NOMO-1 (cell line): ENCODE measurements around the gene FBXO27.
"Not testable (repeated sequence)": the region's sequence is repeated elsewhere in the genome, so short reads cannot be mapped to it uniquely, and the experiment has no call there.

Experiments used
- DNase-seq, 2 experiments: peaks; one replicate each; lab custom pipeline; 2025; ENCODE audit not compliant: unreplicated experiment in 2 of 2; lab: John Stamatoyannopoulos, UW

FBXO27 gene

DNA sequence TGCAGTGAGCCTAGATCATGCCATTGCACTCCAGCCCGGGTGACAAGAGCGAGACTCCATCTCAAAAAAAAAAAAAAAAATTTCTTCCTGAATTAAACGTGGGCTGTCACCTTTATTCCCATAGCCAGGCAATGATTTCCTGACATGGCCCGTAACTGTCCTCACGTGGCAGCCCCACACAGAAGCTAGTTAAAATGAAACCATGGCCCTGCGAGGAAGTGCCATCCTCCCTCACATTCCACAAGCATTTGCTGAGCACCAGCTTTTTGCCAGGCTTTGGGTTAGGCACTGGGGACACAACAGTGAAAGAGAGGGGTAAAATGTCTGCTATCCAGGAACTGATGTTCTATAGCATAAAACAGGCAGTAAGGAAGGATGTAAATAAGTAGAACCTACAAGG, 13.2 kb upstream of the FBXO27 start:
- DNase-seq: no peak

DNA sequence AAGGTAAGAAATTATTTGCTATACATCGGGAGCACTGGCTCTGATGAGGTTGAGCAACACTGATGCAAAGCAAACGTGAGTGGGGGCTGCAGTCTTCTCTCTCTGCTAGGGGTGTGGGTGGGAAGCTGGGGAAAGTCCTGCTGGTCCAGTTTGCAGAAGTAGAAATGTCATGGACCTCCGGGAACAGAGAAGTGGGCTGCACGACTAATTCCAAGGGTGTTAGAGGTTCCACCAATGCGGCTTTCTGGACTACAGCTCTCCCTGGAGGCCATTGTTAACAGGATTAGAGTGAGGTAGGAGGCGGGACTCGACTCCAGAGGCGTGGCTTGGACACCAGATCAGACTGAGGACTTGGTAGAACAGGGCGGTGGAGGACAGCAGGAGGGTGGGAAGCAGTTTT, 5.7 kb upstream of the FBXO27 start:
- peak; percentile 15 to 17 for DNase-seq

DNA sequence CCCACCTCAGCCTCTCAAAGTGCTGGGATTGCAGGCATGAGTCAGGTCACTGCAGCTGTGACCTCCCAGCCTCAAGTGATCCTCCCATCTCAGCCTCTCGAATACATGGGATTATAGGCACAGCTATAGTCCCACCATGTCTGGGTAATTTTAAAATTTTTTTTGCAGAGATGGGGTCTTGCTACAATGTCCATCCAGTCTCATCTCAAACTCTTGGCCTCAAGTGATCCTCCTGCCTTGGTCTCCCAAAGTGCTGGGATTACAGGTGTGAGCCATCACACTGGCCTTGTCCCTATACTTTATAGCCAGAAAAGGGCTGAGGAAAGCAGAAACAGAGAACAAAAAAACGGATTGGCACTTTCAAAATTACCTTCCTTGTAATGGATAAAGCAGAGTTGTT, 4.8 kb upstream of the FBXO27 start:
- DNase-seq: no peak

DNA sequence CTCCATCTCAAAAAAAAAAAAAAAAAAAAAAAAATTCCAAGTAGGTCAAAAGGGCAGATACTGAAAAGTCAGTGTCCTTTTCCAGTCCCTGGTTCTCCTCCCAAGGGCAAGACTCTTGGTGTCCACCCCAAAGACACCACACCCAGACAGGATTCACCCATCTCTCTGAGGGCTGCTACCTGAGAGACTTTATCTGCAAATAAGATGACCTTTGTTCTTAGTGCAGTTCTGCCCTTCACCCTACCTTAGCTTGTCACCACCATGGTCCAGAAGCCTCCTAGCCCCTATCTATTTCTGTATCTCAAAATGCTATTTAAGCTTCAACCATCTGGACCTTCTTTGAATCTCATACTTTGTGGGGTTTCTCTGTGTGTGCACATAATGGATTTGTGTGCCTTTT, 4.2 kb upstream of the FBXO27 start:
- DNase-seq: no peak

DNA sequence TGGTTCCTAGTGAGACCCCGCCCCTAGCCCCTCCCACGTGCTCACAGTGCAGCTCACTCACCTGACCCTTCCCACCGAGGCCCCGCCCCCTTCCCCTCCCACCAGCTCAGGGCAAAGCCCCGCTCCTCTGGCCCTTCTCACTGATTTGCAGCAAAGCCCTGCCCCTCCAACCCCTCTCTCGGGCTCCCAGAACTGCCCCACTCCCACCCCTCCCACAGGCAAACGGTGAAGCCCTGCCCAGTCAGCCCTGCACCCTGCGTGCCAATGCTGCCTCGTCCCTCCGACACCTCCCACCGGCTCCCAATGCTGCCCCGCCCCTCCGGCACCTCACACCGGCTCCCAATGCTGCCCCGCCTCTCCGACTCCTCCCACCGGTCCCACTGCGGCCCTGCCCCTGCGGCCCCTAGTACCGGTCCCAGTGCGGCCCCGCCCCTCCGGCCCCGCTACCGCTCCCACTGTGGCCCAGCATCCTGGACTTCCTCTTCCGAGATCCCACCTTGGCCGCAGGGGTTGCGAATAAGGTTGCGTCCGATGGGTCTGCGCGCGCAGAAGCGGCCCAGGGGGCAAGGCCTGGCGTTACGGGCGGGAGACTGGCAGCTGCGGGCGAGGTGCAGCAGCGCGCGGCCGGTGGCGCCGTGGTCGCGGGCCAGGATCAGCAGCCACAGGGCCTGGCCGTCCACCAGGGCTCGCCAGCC, 834 bp downstream of the FBXO27 start:
- DNase-seq: peak; percentile 95 to 97

DNA sequence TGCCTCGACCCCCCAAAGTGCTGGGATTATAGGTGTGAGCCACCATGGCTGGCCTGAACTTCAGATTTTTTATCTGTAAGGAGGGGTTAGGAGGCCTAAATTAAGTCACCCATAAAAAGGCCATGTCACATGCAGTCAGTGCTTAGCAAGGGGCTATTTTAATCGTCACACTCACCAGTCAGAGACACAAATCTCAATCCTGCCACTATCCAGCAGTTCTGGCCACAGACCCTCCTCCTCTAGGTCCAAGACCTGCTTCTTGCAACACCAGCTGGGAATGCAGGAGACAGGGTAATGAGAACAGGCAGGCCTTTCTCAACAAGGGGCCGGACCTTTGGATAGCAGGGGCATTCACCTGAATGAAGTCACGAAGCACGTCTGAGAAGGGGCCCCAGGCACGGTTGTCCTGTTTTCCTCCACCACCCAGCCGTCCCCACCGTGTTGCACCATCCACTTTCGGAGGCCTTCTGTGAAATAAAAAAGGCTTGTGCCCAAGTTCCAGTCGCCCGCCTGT, 1.4 kb downstream of the FBXO27 start:
- DNase-seq: no peak

DNA sequence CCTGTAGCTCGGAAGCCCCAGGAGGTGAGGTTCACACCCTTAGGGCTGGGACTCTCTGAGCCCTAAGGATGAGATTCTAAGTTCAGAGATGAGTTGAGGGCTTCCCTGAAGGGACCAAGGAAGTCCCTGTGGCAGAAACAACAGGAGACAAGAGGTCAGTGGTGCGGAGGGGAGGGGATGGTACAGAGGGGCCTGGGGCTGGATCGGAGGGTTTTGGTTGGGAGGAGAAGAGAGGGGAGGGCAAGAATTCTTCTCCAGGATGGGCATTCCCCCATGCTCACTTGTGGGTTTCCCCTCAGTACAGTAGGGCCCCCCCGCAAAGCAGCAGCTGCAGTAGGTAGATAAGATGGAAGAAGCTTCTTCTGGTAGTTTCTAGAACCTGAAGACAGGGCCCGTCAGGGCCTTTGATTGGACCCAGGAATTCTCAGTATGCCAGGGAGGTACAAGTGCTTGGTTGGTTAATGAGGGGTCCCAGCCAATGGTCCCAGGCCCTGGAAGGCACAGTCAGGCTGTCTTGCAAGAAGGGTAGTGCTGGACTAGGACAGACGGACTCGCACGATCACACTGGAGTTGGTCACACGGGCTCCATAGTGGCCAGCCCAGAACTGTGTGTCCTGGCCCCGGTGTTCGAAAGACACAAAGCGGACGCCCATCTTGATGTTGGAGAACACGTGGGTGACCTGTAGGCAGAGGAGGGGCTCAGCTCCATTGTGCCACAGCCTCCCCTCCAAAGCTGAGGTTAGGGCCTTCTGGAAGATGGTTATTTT, 7.3 kb downstream of the FBXO27 start:
- DNase-seq: no peak

DNA sequence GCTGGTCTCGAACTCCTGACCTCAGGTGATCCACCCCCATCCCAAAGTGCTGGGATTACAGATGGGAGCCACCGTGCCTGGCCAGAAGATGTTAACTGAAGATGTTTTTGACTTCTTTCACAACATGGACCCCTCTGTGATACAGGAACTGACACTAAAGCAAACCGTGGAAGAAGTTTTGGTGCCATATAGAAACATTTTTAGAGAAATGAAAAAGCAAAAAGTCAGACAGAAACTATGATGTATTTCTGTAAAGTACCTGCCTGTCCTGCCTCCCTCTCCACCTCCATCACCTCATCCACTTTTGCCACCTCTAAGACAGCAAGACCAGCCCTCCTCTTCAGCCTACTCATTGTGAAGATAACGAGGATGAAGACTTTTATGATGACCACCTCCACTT, 11.3 kb downstream of the FBXO27 start:
- DNase-seq: no peak

DNA sequence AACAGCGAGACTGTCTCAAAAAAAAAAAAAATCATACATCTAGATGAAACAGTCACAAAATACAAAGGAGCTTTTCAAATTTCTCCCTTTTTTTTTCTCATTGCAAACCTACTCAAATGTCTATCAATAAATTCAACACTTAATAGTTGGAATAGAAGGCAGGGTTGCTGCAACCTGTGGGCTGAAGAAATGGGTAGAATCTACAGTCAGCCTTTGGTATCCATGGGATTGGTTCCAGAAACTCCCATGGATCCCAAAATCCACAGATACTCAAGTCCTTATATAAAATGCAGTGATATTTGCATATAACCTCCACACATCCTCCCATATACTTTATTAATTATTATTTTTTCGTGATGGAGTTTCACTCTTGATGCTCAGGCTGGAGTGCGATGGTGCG, 14.7 kb downstream of the FBXO27 start:
- DNase-seq: no peak

DNA sequence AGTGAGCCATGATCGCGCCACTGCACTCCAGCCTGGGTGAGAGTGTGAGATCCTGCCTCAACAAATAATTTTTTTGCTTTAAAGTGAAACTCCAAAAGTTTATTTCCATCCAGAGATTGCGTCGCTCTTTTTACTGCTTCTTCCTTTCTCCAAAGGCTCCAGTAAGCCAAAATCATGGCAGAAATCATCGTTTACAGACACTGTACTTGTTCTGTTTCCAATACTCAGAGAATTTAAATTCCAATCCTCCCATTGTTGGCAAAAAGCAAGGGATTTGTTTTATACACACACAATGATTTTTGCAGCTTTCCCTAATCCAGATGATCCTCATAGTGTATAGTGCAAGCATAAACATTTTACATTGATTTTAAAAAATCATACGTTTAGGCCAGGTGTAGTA, 15.3 kb downstream of the FBXO27 start:
- DNase-seq: no peak

DNA sequence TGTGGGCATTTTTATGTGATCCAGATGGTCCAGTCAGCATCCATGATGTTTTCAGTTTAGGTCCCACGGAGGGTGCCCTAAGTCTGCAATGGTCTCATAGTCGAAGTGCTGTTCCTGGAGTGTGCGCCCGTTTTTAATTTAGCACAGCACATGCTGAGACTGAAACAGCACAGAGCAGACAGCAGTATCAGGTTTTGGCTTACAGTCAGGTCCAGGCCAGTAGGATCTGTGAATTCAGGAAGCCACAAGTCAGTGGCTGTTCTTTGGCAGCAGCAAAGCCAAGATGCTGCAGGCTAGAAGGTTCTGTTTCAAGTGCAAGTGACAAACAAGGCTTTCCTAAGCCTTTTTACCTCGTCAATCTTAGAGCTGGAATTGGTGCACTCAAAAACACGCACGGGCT, 18.3 kb downstream of the FBXO27 start:
- no peak for DNase-seq

DNA sequence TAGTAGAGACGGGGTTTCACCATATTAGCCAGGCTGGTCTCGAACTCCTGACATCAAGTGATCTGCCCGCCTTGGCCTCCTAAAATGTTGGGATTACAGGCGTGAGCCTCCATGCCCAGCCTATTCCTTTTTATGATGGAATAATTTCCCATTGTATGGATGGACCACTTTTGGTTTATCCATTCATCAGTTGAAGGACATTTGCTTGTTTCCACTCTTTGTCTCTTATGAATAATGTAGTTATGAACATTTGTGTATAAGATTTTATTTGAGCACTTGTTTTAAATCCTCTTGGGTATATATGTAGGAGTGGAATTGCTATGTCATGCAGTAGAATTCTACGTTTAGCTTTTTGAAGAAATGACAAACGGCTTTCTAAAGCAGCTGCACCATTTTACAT, 23.3 kb downstream of the FBXO27 start:
- DNase-seq: no peak

DNA sequence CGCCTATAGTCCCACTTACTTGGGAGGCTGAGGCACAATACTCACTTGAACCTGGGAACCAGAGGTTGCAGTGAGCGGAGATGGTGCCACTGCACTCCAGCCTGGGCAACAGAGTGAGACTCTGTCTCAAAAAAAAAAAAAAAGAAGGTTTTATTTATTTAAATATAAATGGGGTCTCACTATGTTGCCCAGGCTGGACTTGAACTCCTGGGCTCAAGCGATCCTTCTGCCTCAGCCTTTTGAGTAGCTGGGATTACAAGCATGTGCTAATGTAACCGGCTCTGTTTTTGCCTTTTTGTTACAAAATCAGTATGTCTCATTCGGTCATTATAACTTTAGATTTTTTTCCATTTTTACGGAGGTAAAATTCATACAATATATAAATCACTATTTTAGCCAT, 24.2 kb downstream of the FBXO27 start:
- no peak for DNase-seq

DNA sequence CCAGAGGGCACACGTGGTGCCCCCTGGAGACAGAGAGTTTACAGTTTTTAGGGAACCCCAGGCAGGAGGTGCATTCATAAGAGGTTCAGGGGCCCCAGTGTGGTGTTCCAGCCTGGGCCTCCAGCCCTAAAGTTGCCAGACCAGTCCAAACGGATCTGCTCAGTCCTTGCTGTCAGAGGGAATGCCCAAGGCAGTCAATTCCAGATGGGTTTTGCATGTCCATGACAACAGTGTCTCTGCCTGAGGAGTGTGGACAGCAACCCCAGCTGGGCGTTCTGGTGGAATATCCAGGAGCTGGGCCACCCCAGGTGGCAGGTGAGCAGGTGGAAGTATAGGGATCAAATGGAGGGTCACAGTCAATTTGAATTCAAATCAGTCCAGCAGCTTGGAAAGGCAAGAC, 25.3 kb downstream of the FBXO27 start:
- DNase-seq: no peak

DNA sequence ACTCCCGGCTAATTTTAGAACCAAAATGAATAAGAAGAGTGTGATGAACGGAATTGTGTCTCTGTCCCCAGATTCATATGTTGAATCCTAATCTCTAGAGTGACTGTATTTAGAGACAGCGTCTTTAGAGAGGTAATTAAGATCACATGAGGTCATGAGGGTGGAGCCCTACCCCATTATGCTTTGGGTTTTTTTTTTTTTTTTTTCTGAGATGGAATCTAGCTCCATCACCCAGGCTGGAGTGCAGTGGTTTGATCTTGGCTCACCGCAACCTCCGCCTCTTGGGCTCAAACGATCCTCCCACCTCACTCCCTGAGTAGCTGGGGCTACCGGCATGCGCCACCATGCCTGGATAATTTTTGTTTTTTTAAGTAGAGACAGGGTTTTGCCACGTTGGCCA, 27.9 kb downstream of the FBXO27 start:
- DNase-seq: no peak

DNA sequence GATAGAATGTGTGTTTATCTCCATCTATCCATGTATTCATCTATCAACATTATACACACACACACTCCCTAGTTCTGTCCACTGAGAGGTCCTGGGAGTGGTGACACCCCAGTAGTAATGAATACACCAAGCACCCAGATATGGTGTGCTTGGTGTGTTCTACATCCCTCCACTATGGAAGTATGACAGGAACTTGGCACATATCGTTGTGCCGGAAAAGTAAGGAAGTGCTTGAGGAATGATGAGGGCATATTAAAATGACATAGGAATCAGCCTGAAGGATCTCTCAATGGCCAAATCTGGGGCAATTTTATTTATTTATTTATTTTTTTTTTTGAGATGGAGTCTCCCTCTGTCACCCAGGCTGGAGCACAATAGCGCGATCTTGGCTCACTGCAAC, 28.6 kb downstream of the FBXO27 start:
- no peak for DNase-seq

DNA sequence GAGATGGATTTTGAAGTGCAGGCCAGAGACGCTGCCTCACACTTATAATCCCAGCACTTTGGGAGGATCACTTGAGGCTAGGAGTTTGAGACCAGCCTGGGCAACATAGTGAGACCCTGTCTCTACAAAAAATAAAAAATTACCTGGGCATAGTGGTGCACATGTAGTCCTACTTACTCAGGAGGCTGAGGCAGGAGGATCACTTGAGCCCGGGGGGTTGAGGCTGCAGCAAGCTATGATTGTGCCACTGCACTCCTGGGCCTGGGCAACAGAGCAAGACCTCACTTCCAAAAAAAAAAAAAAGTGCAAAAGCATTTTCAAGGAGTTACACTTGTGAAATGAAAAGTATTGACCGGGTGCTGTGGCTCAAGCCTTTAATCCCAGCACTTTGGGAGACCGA, 29.2 kb downstream of the FBXO27 start:
- DNase-seq: no peak

DNA sequence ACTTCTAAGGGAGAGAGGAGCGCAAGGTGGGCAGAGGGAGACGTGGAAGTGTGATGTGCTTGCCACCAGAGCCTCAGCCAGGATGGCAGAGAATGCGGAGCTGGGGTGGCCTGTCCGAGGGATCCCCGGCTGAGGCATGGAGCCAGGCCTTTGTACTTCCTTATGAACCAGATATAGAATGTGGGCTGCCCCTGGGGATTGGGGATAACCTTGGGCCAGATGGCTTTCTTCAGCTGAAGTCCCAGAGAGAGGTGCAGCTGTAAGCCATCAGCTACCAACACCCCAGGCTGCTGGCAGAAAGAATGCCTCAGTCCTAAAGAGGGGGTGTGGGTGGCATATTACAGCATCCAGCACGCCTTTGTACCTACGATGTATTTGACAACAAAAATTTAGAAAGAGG, 31.3 kb downstream of the FBXO27 start:
- no peak for DNase-seq

DNA sequence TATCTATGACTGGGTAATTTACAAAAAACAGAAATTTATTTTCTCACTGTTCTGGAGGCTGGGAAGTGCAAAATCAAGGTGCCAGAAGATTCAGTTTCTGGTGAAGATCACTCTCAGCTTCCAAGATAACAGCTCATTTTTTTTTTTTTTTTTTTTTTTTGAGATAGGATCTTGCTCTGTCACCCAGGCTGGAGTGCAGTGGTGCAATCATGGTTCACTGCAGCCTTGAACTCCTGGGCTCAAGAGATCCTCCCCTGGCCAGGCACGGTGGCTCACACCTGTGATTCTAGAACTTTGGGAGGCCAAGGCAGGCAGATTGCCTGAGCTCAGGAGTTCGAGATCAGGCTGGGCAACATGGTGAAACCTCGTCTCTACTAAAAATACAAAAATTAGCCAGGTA, 34.8 kb downstream of the FBXO27 start:
- not testable (repeated sequence) for DNase-seq

DNA sequence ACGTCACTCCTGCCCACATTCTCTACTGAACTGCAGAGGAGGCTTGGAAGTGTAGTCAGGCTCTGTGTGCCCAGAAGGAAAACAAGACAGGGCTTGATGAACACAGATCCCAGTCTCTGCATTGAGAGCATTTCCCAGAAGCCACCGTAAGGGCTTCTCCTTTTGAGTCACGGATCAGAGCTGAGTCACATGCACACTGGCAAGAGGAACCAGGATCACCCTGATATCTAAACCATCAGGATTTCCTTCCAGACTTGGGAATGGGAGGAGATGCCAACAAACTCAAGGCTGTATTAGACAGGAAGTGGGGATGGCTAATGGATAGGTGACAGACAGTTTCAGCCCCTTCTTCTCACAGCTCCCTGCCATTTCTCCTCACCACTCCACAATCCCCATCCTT, 39.1 kb downstream of the FBXO27 start:
- no peak for DNase-seq

DNA sequence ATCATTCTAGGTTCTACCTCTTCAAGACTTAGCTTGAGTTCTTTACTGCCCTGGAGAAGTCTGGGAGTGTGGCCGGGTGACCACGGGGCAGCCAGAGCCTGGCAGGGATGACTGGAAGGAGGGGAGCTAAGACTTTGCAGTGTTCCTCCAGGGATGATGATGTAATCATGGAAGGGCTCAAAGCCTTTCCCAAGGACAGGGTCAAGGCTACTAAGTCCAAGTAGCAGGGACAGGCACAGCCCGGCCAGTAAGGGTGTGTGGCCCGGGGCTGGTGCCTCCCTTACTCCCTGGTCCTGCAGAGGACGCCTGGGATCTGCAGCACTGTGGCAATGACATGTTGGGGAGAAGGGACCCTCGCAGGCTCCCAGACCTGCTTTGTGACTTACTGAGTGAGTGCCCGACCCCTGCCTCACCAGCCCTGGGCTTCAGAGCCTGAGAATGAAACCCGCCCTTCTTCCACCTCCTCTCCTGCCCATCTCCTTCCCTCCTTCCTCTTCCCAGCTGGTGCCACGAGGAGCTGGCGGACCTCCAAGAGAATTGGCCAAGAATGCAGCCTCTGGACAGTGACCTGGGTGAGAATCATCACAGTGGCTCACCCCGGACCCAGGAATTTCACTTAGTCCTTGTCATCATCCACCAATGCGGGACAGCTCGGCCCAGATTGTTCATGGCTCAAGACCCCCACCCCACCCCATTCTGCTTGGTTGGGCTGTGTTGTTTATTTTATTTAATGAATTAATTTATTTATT, 41.2 kb downstream of the FBXO27 start:
- DNase-seq: no peak

DNA sequence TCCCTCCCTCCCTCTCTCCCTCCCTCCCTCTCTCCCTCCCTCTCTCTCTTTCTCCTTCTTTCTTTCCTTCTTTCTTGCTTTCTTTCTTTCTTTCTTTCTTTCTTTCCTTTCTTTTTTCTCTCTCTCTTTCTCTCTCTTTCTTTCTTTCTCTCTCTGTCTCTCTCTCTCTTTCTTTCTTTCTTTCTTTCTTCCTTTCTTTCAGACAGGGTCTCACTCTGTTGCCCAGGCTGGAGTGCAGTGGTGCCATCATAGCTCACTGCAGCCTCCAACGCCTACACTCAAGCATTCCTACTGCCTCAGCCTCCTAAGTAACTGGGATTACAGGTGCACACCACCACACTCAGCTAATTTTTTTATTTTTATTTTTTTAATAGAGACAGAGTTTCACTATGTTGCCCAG, 42.7 kb downstream of the FBXO27 start:
- not testable (repeated sequence) for DNase-seq
